Upper lobe of left lung (tissue), 6 donors: ENCODE data around the gene CDS2. TPM values are rescaled to one million over a fixed set of nuclear protein-coding genes. Genes with fewer than 3 reads are reported as not detected.

Experiments used
- ATAC-seq, 2 donors: fragments of 200-7000 bp; cut with Tn5 transposase; one replicate each; pipeline ENCODE4 v1.9.1; 2022; ENCODE audit warnings: mild to moderate bottlenecking in 2 of 2, moderate library complexity in 2 of 2; ENCODE audit not compliant: low FRiP score in 2 of 2
- DNase-seq, 2 donors: peaks; one replicate each; pipeline ENCODE4 v3.0.0-alpha.2; 2019 to 2020
- H3K27ac ChIP-seq, 4 donors: fragments of 200-600 bp; sonication (generic); one replicate each; pipeline ENCODE4 v1.5.1; 2016 to 2019
- H3K27me3 ChIP-seq, 4 donors: fragments of 200-600 bp; sonication (generic); one replicate each; pipeline ENCODE4 v1.5.1; 2017 to 2019
- H3K36me3 ChIP-seq, 4 donors: fragments of 200-600 bp; sonication (generic); one replicate each; pipeline ENCODE4 v1.5.1; 2016 to 2019
- H3K4me1 ChIP-seq, 4 donors: fragments of 200-600 bp; sonication (generic); one replicate each; pipeline ENCODE4 v1.5.1; 2018 to 2019
- H3K4me3 ChIP-seq, 4 donors: fragments of 200-600 bp; sonication (generic); one replicate each; pipeline ENCODE4 v1.5.1; 2017 to 2019; ENCODE audit warnings: mild to moderate bottlenecking in 2 of 4, moderate library complexity in 1 of 4
- H3K9me3 ChIP-seq, 4 donors: fragments of 200-600 bp; sonication (generic); one replicate each; pipeline ENCODE4 v1.5.1; 2018 to 2019
- EP300 ChIP-seq, 4 donors: sonication (generic); formaldehyde crosslinking; IDR thresholded peaks; one replicate each; pipeline ENCODE4 v1.5.1; 2017; ENCODE audit warnings: antibody characterized with exemption in 4 of 4, control low read depth in 2 of 4
- POLR2A ChIP-seq, 4 donors: fragments of 450-650 bp; IDR thresholded peaks; one replicate each; pipeline ENCODE4 v1.5.1; 2016 to 2017; ENCODE audit warnings: antibody characterized with exemption in 4 of 4, mild to moderate bottlenecking in 2 of 4
- POLR2AphosphoS5 ChIP-seq, 2 donors: sonication (generic); formaldehyde crosslinking; IDR thresholded peaks; one replicate each; pipeline ENCODE4 v1.5.1; 2017; ENCODE audit warnings: antibody characterized with exemption in 2 of 2
- WGBS, 2 donors: methylation state at CpG; one replicate each; pipeline ENCODE4 v1.1.5; 2017 to 2018; 5-methylcytosine and 5-hydroxymethylcytosine counted together
- total RNA-seq, 6 donors: library from RNA; depleted of rRNA in 4 of 6; stranded (reverse); fragments of >200 nt in 4 of 6; gene quantifications; one replicate each; pipeline versions ENCODE4 v1.1.0 to v1.2.1, GENCODE V29; 2016 to 2021
- TF ChIP-seq, protein P1 (sequence below), 6 experiments: fragments of 450-650 bp in 4 of 6; fragments of 200-600 bp in 2 of 6; sonication (generic) in 2 of 6; IDR thresholded peaks; one replicate each; pipeline ENCODE4 v1.5.1; 2016 to 2019; ENCODE audit warnings: antibody characterized with exemption in 6 of 6
- donor health status: DM: no; HTN: no; CAD: no; lungs with moderate emphysema.
- donor health status: DM: no; HTN: yes; CAD: no; lungs with severe emphysema.

The CDS2 gene
- total RNA-seq, 6 donors from 2014 or later: 26.2 to 64.0 (median 40.6) TPM

DNA sequence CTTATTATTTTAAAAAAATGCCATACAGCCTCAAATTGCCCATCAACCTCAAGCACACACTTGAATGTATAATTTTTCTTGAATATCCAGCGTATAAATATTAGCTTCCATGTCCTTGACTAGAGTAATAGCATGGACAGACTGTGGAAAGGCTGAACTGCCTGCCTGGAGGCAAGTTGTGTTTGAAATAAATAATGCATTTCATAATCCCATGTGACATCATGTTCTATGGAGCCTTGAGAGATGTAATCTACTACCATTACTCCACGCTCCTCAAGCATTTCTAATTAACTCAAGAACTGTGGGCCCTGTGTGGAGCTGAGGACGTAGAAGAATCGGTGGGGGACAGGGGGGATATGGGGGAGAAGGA lies 94.2 kb downstream of the CDS2 start:
- peak in 1 of 2 donors; percentile 18 for ATAC-seq
- 78 to 84% methylated on average over 4 of the region's 4 CpGs for WGBS, 2 donors

DNA sequence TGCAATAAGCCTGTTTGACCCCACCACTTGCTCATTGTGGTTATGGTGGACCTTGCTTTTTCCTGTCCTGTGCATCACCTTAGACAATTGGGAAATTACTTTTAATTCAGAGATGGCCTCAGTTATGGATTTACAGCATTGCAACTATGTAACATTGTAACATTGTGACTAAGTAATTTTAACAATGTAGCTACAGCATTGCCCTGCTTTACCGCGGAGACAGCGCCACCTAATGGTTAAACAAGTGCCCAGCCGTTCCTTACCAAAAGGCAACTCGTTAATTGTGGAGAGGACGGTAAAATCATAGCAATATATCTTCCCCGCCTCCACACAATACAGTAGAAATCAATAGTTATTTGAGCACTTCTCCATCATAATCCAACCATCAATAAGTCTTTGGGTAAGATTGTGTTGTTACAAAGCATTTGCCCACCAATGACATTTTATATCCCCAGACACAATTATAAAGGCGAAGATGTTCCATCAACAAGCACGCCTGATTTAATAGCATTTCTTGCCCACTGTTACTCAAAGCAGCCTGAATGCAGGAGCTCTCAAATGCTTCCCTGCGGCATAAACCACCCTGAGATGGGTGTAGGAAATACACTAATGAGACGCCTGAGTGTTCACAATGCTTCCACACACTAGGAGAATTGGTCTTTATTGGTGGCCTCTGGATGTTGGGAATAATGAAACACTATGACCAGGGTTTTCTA lies 96.3 kb downstream of the CDS2 start:
- no peaks in the 10 kb centered on the region for H3K27me3 ChIP-seq
- H3K4me3 ChIP-seq: no peak overlapping the region
- DNase-seq: peak in 1 of 2 donors; percentile 55
- H3K4me1 ChIP-seq: no peaks in the 10 kb centered on the region
- TF ChIP-seq, protein P1, sequence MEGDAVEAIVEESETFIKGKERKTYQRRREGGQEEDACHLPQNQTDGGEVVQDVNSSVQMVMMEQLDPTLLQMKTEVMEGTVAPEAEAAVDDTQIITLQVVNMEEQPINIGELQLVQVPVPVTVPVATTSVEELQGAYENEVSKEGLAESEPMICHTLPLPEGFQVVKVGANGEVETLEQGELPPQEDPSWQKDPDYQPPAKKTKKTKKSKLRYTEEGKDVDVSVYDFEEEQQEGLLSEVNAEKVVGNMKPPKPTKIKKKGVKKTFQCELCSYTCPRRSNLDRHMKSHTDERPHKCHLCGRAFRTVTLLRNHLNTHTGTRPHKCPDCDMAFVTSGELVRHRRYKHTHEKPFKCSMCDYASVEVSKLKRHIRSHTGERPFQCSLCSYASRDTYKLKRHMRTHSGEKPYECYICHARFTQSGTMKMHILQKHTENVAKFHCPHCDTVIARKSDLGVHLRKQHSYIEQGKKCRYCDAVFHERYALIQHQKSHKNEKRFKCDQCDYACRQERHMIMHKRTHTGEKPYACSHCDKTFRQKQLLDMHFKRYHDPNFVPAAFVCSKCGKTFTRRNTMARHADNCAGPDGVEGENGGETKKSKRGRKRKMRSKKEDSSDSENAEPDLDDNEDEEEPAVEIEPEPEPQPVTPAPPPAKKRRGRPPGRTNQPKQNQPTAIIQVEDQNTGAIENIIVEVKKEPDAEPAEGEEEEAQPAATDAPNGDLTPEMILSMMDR (IDR thresholded peaks at IDR 0.05): peak; percentile 56 to 73 (median 66)
- TF ChIP-seq POLR2AphosphoS5 (IDR thresholded peaks at IDR 0.05): no peak
- no peaks in the 10 kb centered on the region for H3K36me3 ChIP-seq
- 29 to 32% methylated on average over 11 of the region's 11 CpGs for WGBS, 2 donors
- H3K9me3 ChIP-seq: no peaks in the 10 kb centered on the region
- H3K27ac ChIP-seq: no peak overlapping the region
- peak; percentile 42 to 64 for ATAC-seq

More for the DNA sequence above, 94.2 kb downstream of the CDS2 start:
- Histone ChIP-seq H3K27me3 (no peaks in the 10 kb centered on the region), H3K36me3 (no peaks in the 10 kb centered on the region), H3K4me1 (peaks cover 0 to 6% (median 0%) of the 10 kb centered on the region in 4 donors), H3K27ac (no peak overlapping the region), H3K9me3 (no peaks in the 10 kb centered on the region), H3K4me3 (no peak overlapping the region)
- no peak for DNase-seq
- TF ChIP-seq, protein P1 (IDR thresholded peaks at IDR 0.05): no peak
- TF ChIP-seq POLR2AphosphoS5 (IDR thresholded peaks at IDR 0.05): no peak
- TF ChIP-seq EP300 (IDR thresholded peaks at IDR 0.05): no peak
- no peak for TF ChIP-seq POLR2A (IDR thresholded peaks at IDR 0.05)

DNA sequence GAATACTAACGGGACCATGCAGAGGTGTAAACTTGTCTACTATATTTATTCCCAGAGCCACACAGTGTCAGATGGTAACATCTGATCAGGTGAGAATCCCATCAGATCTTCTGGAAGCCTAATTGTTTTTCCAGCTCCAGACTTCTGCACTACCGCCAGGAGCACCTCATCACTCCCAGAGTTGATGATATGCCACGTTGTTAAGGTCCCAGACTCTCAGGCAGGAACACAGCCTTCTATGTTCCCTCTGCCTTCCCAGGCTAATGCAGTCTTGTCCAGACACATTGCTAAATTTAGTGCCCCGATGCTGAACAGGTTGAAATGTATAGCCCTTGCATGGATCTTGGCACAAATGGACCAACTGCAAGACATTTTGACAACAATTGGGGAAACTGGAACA lies 103.7 kb downstream of the CDS2 start:
- Histone ChIP-seq H3K4me3 (no peak overlapping the region), H3K9me3 (no peaks in the 10 kb centered on the region), H3K27ac (no peak overlapping the region), H3K27me3 (no peaks in the 10 kb centered on the region), H3K36me3 (no peaks in the 10 kb centered on the region), H3K4me1 (no peaks in the 10 kb centered on the region)
- no peak for TF ChIP-seq POLR2AphosphoS5 (IDR thresholded peaks at IDR 0.05)
- no peak for TF ChIP-seq EP300 (IDR thresholded peaks at IDR 0.05)
- TF ChIP-seq POLR2A (IDR thresholded peaks at IDR 0.05): no peak
- TF ChIP-seq, protein P1 (IDR thresholded peaks at IDR 0.05): no peak
- ATAC-seq: no peak
- no peak for DNase-seq
- WGBS, 2 donors: 61 to 70% methylated on average over 4 of the region's 4 CpGs

DNA sequence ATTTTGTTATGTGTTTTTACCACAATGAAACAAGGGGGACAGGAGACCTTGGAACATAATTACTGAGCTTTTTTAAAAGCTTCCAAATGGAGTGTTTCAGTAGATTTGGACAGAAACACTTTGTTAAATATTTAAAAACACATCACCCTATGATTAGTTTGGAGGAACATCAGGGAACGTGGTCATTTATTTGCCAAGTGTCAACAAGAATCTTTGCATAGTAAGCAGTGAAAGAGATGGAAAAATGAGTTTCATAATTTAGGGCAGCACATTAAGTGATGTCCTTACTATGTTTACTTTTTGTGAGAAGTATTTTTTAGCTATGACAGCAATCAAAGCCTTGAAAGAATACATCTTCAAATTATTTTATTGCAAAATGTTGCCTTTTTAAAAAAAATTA lies 107.3 kb downstream of the CDS2 start:
- Histone ChIP-seq H3K4me3 (no peak overlapping the region), H3K9me3 (peaks cover 0 to 7% (median 1%) of the 10 kb centered on the region in 4 donors), H3K27ac (no peak overlapping the region), H3K4me1 (no peaks in the 10 kb centered on the region), H3K27me3 (no peaks in the 10 kb centered on the region), H3K36me3 (no peaks in the 10 kb centered on the region)
- ATAC-seq (no peak), DNase-seq (no peak)
- 39 to 41% methylated on average over 1 of the region's 1 CpG for WGBS, 2 donors
- no peak for TF ChIP-seq POLR2A (IDR thresholded peaks at IDR 0.05)
- no peak for TF ChIP-seq POLR2AphosphoS5 (IDR thresholded peaks at IDR 0.05)
- TF ChIP-seq, protein P1 (IDR thresholded peaks at IDR 0.05): no peak
- no peak for TF ChIP-seq EP300 (IDR thresholded peaks at IDR 0.05)

DNA sequence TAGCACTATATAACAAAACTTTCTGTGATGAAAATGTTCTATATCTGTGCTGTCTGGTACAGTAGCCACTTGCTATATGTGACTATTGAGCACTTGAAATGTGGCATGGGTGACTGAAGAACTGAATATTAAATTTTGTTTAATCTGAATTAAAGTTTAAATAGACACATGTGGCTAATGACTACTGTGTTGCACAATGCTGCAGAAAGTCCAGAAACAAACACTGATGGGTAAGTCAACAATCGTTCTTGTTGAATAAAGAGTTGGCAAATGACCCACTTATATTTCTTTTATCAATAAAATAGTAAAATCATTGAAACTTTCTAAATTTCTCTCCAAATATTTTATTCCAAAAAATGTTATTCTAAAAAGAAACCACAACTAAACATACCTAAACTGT lies 108.2 kb downstream of the CDS2 start:
- ATAC-seq: no peak
- no peak overlapping the region for H3K27ac ChIP-seq
- H3K4me3 ChIP-seq: no peak overlapping the region
- H3K27me3 ChIP-seq: no peaks in the 10 kb centered on the region
- TF ChIP-seq, protein P1 (IDR thresholded peaks at IDR 0.05): no peak
- TF ChIP-seq POLR2AphosphoS5 (IDR thresholded peaks at IDR 0.05) (no peak), POLR2A (IDR thresholded peaks at IDR 0.05) (no peak), EP300 (IDR thresholded peaks at IDR 0.05) (no peak)
- H3K9me3 ChIP-seq: peaks cover 0 to 7% (median 1%) of the 10 kb centered on the region in 4 donors
- no peaks in the 10 kb centered on the region for H3K36me3 ChIP-seq
- WGBS, 2 donors: 48 to 61% methylated on average over 1 of the region's 1 CpG
- DNase-seq: no peak
- no peaks in the 10 kb centered on the region for H3K4me1 ChIP-seq
